NOMO-1 treated with dmso at 0.1 percent for 144 hours (cell line): ENCODE data around the gene UNC119.
"Not testable (repeated sequence)": the region's sequence is repeated elsewhere in the genome, so short reads cannot be mapped to it uniquely, and the experiment has no call there.

Experiments
- DNase-seq: peaks from one replicate; lab custom pipeline; 2025; ENCODE audit not compliant: unreplicated experiment; lab: John Stamatoyannopoulos, UW

The UNC119 gene

DNA sequence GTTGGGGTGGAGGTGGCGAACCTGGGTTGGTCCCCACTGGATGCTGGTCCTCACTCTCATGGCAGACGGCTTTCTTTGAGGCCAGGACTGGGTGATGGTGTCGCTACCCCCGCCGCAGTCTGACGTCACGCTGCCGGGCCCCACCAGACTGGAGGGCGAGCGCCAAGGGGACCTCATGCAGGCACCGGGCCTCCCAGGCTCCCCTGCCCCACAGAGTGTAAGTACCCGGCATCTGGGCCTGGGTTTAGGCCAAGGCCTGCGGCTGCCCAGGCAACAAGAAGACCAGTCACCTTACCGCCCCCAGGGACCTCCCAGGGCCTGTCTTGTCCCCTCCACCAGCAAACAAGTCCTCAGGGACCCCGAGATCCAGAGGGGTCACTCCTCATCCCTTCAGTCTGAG lies 28.5 kb downstream of the UNC119 start:
- no peak for DNase-seq

DNA sequence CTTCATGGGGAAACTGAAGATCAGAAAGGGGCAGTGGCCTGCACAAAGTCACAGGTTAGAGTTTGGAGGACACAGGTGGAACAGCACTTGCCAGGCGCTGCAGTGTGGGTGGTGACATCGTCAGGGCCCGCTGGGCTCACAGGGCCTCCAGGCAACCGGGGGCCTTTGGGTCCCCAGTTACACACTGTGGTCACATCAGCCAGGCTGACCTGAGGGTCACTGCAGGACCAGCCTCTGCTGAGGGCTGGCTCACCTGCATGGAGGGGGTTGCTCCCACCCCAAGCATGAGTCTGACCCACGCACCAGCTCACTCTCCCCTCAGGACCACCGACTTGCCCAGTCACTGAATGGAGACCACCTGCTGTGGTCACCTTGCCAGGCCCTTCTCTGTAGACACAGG lies 29.2 kb downstream of the UNC119 start:
- DNase-seq: no peak

DNA sequence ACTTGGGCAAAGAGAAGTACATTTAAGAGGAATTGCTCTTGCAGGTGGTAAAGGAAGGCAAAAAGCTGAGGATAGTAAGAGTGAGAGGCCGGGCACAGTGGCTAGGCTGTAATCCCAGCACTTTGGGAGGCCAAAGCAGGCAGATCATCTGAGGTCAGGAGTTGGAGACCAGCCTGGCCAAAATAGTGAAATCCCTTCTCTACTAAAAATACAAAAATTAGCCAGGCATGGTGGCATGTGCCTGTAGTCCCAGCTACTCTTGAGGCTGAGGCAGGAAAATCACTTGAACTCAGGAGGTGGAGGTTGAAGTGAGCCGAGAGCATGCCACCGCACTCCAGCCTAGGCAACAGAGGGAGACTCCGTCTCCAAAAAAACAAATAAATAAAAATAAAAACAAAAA lies 30.1 kb downstream of the UNC119 start:
- not testable (repeated sequence) for DNase-seq

DNA sequence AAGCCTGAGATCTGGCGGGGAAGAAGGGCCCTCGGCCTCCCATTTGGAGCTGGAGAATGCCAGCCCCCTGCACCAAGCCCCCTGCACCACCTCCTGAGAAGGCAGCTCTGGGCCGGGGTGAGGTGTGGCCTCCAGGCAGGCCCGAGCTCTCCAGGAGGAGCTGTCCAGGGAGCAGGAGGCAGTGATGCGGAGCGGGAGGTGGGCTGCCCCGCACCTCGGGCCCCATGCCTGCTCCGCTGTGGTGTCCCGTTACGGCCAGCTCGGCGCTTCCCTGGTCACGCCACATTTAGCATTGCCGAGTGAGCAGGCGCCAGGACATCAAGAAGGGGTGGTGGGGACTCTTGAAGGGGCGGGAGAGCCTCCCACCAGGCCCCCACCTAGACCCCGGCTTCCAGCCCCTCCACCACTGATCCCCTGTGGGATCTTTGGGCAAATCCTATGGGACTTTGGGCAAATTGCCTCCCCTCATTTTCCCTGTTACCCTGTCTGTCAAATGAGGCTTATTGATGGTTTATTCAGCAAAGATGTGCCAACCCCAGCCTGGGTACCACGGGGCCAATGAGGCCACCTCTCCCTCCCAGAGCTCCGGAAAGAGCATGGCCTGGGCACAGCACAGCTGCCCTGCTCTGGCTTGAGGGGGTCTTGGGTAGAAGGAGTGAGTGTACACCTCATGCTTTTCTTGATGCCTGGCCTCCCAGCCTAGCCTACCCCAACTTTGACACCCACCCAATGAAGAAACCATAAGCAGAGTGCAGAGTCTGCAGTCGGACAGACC lies 30.9 kb downstream of the UNC119 start:
- no peak for DNase-seq

DNA sequence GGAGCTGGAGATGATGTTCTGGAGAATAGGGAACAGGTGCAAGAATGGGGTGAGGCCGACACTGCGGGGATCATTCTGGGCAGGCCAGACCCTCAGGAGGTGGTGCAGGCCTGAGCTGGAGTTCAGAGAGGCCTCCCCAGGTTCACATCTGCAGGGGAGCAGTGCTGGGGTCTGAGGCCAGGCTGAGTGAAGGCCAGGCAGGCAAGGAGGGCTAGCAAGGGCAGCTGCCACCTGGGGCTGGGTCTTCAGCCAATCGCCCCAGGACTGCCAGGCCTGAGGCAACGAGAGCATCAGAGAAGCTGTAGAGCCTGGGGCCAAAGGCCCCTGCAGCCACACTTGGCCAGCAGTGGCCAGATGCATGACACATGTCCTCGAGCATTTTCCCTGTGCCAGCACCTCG lies 31.7 kb downstream of the UNC119 start:
- no peak for DNase-seq

DNA sequence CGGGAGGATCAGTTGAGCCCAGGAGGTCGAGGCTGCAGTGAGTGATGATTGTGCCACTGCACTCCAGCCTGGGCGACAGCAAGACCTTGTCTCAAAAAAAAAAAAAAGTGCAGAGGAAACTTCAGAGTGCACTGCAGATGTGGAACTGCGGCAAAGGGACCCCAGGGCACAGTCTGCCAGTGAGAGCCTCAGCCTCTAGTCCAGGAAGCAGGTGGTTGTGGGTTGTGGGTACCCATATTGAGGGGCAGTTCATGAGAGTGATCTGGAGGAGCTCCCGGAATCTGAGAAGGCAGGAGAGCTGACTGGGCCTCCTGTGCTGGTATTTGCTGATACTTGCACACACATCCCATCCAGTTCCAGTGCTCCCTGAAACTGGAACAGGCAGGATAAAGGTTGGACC lies 33.2 kb downstream of the UNC119 start:
- no peak for DNase-seq

DNA sequence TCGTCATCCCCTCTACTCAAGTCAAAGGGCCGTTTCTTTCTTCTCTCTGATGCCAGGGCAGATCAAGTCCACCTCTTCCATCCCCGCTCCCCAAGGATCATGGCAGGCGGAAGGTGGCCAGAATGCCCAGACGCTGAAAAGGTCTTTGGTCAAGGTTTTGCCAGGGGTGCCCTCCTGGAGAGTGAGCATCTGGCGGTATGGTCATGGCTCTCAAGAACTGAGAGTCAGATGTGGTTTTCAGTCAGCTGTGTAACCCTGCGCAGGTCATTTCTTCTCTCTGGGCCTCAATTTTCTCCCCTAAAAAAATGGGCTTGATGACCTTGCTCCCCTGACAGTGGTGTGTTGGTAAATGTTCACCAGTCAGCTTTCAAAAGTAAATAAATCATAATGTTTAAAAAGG lies 33.8 kb downstream of the UNC119 start:
- no peak for DNase-seq

DNA sequence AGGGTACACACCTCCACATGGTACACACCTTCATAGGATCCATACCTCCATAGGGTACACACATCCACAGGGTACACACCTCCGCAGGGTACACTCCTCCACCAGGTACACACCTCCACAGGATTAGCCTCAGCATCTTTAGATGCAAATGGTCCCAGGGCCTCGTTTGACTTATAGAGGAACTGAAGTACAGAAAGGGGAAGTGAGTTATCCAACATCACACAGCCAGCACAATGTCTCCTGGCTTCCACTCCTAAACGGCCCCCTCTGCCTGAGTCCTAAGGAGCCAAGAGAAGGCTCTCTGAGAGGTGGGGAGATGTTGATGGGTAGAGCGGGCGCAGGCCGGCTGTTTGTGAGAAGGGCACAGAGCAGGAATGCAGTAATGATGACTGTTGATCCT lies 34.3 kb downstream of the UNC119 start:
- DNase-seq: peak; percentile 27

DNA sequence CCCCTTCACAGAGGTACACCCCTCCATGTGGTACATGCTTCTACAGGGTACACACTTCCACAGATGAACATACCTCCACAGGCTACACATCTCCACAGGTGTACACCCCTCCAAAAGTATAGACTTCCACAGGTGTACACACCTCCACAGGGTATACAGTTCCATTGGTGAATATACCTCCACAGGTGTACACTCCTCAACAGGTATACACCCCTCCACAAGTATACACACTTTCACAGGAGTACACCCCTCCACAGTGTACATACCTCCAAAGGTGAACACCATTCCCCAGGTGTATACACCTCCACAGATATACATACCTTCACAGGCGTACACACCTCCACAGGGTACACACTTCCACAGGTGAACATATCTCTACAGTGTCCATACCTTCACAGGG lies 36.9 kb downstream of the UNC119 start:
- no peak for DNase-seq

DNA sequence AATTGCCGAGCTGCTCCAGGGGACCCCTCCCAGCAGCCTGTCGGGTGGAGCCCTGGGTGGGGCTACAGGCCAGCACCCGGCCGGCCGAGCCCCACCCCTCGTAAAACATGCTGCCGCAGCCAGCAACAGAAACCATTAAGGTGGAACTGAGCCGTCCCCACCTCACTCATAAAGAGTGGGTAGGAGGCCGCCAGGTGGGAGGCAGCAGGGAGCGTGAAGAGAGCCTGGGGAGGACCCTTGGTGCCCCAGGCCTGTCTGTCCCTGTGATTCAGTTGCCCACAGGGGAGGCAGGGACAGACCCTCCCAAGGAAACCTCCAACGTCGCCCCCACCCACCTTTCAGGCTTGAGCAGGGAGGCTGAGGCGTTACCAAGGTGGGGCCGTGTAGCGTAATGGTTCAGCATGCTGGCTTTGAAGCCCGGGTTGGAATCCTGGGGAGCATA lies 37.8 kb downstream of the UNC119 start:
- no peak for DNase-seq

DNA sequence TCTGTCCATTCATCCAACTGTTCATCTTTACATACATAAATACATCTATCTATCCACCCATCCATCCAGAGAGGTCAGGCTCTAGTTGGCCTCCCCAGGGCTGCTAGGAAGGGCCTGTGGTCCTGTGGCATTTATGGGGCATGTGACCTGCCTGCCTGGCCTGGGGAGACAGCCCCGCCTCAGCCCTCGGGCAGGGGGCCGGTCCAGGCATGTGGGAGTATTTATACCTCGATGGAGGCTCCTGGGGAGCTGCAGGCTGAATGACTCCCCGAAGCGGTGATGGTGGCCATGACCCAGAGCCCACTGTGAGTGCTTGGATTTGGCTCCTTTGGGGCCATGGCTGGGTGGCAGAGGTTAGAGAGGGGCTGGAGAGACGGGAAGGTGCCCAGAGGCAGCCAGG lies 38.9 kb downstream of the UNC119 start:
- no peak for DNase-seq

DNA sequence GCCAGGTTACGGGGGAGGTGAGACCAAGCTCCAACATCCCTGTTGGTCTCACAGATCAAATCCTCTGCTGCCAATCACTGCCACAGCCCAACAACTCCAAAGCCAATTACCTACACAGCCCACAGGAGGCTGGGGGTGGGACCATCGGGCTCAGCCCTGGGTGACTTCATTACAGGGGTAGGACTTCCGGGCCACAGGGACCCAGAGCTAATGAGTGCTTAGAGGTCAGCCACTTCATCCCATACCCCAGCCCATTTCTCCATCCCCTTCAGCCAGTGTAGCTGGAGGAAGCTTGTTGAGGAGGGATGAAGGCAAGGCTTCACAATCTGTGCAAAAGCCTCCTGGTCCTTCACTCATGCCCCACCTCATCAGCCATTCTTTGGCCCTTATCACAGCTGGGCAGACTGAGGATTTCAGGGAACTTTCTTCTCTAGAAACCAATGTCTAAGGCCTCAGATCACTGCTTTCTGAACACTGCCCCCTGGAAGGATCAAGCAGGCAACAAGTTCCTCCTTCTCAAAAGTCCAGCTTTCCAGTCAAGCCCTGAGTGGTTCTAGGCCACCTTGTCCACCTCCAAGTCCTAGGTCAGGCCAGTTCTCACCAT lies 40.5 kb downstream of the UNC119 start:
- no peak for DNase-seq

DNA sequence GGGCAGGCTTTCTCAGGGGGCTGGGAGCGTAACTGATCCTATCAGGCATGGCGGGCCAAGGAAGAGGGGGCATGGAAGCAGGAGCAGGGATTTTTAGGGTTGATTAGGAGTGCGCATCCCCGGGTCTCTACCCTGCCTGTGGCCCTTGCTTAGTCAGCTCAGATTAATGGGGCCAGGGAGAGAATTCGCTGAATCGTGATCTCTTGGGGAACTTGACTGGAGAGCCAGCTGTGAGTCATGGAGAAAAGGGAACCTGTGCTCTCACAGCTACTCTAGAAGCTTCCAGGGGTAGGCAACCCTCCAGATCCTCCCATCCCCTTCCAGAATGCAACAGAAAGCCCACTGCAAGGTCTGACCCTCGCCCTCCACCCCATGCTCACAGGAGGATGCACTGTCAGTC lies 42.6 kb downstream of the UNC119 start:
- DNase-seq: peak; percentile 39

DNA sequence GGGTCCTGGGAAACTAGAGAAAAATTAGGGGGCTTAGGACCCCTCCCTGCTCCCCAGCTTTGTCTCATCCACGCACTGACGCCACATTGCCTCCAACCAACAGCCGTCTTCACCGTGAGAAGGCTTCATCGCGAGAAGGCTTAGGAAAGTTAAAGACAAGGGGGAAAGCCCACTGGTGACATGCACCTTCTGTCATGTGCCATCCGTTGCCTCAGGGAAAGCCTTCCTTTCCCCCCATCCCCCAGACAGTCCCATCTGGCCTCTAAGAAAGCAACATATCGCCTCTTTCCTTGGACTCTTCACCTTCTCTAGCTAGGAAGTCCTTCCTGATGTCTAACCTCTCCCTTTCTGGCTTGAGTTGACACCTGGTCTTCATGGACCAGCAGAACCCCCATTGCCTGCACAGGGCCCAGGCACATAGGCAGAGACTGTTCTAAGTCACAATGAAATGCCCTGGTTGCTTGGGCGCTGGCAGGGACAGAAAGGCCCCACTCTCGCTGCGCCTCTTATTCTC lies 44.2 kb downstream of the UNC119 start:
- DNase-seq: no peak

DNA sequence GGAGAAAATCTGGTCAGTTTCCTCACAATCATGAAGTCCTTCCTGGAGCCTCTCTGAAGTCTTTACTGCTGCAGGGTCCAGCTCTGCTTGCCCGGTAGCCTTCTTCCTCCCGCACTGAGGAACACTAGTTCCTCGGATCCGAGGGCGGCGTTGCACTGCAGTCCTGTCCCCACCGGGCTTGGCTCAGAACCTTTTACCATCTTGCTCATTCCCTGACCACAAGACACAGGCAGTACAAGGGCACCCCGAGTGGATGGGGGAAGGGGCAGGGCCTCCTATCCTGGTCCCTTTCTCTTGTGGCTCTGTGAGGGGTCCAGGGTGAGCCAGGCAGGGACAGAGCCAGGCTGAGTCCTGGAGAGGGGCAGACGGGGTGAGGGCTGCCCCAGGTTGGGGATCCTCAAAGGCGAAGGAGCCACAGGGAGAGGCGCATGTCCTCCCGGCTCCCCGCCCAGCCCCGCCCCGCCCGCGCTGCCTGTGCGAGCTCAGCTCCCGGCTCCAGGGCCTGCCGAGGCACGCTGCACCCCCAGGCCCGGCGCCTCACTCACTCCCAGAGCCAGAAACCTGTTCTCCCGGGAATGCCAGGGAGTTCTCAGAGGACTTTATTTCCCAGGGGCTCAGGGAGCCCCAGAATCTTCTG lies 44.7 kb downstream of the UNC119 start:
- DNase-seq: no peak

DNA sequence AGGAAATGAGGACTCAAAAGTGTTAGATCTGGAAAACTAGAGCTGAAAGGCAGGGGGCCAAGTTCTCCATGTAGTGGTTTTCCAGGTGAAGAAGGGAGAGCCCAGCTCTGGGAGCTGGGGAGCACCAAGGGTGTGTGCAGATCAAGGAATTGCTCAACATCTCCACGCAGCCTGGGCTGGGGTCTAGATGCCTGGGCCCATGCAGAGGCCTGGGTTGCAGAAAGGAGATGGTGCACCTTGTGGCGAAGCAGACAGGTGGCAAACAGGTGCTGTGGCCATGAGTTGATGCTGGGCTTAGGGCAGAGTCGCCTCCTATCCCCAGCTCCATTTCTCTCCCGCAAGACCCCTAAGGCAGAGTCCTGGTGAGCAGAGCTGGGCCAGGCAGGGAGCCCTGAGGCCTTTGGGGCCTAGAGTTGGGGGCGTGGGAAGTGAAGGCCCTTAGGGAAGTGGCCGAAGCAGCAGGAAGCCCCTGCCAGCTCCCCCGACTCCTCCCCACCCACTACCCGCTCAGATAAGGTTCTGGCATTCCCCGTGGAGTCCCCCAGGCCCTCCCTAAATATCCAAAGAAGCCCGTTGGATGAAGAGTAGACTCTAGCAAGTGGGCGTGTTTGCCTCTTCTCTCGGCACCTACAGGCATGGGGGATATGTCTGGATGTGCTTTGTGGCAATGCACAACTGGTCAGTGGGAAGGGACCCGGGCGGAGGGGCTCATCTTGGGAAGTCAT lies 45.5 kb downstream of the UNC119 start:
- DNase-seq: no peak

DNA sequence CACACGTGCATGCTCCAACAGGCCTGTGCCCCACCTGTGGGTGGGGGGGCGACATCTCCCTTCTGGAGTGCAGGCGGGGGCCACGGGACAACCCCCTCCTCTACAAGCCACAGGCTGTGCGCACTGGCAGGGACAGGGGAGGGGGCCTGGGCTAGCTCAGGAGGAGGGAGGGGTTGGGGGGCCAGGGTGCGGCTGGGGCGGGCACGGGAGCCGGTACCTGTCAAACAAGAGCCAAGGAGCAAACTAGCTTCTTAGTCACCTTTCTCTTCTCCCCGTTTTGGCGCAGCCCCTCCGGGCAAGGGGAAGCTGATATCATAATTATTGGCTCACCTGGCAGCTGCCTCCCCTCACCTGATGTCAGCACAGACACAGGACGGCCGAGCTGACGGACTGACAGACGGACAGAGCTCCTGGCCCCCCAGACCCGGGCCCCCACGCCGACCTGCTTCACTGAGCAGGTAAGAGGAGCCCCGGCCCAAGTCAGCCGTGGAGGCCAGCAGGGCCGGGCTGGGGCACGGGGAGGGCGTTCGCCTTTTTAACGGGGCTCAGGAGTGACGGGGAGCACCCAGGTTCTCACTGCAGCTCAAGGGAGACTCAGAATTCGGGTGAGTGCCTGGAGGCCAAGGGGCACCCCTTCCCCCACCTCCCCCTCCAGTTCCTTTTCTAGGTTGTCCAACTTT lies 46.3 kb downstream of the UNC119 start, which contains the start of gene FOXN1:
TSS of gene FOXN1 (plus strand) at position 363 of the 680 bp plus-strand sequence. CDS start 17,622 bp downstream, outside the sequence.
- DNase-seq: no peak

DNA sequence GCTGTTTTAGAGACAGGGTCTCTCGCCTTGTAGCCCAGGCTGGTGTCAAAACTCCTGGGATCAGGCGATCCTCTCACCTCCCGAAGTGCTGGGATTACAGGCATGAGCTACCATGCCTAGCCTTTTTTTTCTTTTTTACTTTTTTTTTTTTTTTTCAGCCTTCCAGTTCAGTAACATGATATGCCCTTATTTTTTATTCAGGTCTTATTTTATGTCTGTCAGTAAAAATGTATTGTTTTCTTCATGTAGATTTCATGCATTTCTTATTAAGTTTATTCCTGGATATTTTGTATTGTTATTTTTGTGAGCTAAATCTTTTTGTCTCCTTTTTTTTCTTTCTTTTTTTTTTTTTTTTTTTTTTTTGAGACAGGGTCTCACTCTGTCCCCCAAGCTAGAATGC lies 49.0 kb downstream of the UNC119 start:
- no peak for DNase-seq

DNA sequence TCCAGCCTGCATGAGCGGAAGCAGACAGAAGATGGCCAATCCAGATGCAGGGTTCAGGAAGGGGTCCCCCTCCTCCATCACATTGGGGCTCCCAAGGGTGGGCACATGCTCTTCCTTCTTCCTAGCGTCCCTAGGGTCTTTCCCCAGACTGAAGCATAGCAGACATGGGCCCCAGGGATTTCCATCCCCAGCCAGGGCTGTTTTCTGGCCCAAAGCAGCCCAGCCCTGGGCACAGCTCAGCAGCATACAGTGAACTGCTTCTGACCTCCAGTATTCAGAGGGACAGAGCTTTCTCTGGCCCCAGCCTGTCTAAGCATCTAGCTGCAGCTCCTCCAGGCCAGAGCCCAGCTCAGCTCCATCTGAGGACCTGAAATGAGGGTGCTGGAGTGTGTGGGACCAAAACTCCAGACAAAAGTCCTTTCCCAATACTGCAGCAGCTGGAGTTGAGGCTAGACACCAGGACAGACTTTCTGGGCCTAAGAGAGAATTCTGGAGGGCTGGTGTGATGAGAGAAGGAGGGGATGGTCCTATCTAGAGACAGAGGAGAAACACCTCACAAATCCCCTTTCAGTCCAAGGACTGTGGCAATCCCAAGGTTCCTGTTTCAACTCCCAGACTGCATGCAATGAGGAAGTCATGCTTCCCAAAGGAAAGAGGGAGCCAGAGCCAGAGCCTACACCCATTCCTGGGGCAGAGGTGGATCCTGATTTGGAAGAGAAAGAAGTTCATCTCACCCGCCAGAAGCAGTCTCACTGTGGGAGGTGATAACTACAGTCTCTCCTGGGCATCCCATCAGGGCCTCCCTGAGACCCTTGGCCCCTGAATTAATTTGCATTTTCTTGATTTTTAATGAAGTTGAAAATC lies 50.8 kb downstream of the UNC119 start:
- DNase-seq: no peak
